ENCODE results near the gene TBCCD1.

DNA sequence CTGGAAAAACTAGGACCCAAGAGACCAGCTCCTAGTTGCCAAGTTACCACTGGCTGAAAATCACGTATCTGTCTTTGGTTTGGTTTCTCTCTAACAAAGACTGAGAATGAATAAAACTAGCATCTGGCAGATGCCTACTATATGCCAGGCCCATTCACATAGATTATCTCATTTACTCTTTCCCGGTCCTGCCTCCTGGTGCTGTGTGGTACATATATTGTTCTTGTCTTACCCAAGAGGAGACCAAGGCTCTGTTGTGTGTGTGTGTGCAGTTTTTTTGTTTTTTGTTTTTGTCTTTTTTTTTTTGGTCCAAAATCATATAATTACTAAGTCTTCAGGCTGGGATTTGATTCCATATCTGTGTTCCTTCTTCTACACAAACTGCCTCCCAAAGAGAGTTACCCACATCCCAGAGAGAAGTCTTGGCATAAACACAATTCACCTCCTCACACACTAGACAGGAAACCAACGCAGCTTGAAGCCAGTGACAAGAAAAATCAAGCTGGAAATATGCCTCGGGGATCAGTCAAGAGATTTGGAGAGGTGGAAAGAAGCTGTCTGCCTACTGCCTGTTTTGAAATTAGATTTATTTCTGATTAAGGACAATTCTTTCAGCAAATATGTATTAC, 46.6 kb upstream of the TBCCD1 start:
- TF ChIP-seq RAD21 (IDR thresholded peaks at IDR 0.05; ENCODE audit: low read length) (no peak), POLR2A (IDR thresholded peaks at IDR 0.05; ENCODE audit: low read depth, low read length) (no peak), BHLHE40 (IDR thresholded peaks at IDR 0.05; ENCODE audit: low read depth, low read length) (no peak), CEBPB (IDR thresholded peaks at IDR 0.05; ENCODE audit: low read depth, low read length) (no peak)
- TF ChIP-seq, protein P1, sequence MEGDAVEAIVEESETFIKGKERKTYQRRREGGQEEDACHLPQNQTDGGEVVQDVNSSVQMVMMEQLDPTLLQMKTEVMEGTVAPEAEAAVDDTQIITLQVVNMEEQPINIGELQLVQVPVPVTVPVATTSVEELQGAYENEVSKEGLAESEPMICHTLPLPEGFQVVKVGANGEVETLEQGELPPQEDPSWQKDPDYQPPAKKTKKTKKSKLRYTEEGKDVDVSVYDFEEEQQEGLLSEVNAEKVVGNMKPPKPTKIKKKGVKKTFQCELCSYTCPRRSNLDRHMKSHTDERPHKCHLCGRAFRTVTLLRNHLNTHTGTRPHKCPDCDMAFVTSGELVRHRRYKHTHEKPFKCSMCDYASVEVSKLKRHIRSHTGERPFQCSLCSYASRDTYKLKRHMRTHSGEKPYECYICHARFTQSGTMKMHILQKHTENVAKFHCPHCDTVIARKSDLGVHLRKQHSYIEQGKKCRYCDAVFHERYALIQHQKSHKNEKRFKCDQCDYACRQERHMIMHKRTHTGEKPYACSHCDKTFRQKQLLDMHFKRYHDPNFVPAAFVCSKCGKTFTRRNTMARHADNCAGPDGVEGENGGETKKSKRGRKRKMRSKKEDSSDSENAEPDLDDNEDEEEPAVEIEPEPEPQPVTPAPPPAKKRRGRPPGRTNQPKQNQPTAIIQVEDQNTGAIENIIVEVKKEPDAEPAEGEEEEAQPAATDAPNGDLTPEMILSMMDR (conservative IDR thresholded peaks at IDR 0.05; ENCODE audit: low read depth, low read length), result no peak

Measured in IMR-90 (cell line).